ENCODE measurements around the gene IZUMO1.

IZUMO1 gene

GRCh38 chr19:48739404-48740163 lies 7.1 kb downstream of the IZUMO1 start:
- Histone ChIP-seq H3K9ac (ENCODE audit: low read length in 5 of 5) (peak overlapping the region in 3 of 5 donors; percentile 67 to 86 (median 70)), H3K27me3 (ENCODE audit: control insufficient read depth in 5 of 5, insufficient read depth in 4 of 5, low read length in 5 of 5) (peaks cover 0 to 9% (median 7%) of the 10 kb centered on the region in 5 donors)

DNA sequence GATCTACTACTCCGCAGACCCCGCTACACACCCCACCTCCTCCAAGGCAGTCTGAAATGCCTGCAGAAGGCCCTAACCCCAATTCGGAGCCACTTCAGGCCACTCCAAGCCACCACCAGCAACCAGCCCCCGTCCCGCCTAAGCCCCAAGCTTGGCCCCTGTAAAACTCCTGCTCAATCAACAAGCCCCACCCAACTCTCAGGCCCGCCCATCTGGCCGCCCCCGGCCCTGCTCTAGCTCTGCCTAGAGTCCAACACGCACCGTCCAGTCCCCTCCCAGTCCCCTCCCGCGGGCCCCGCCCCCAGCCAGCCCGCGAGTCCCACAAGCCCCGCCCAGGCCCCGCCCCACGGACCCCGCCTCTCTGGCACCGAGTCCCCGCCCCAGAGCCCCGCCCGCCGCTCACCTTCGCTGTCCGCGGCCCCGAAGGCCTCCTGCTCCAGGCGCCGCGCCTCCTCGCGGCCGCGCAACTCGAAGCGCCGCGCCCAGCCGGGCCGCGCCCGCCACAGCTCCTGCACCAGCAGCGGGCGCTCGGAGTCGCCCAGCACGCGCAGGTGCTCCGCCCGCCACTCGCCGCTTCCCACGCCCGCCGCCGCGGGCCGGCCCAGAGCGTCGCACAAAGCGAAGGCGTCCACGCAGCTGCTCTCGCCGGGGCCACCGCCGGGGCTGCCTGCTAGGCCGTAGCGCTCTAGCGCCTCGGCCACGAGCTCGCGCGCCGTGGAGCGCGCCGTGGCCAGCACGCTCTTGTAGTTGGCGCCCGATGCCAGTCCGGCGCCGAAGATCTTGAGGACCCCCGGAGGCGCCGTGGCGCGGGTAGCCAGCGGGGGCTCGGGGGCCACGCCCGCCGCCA lies 7.9 kb downstream of the IZUMO1 start:
- H3K27me3 ChIP-seq (ENCODE audit: control insufficient read depth in 5 of 5, insufficient read depth in 4 of 5, low read length in 5 of 5) = peaks cover 0 to 10% (median 7%) of the 10 kb centered on the region in 5 donors
- peak overlapping the region; percentile 60 to 88 (median 64) for H3K4me3 ChIP-seq (ENCODE audit: low read depth in 1 of 5, low read length in 5 of 5)
- H3K9me3 ChIP-seq (ENCODE audit: control insufficient read depth in 5 of 5, low read length in 5 of 5) = no peaks in the 10 kb centered on the region
- H3K4me1 ChIP-seq (ENCODE audit: control insufficient read depth in 5 of 5, insufficient read depth in 5 of 5, low read length in 5 of 5) = peaks cover 2 to 38% (median 16%) of the 10 kb centered on the region in 5 donors
- peaks cover 0 to 3% (median 0%) of the 10 kb centered on the region in 5 donors for H3K36me3 ChIP-seq (ENCODE audit: control insufficient read depth in 5 of 5, insufficient read depth in 5 of 5, low read length in 5 of 5)
- peak overlapping the region in 2 of 5 donors; percentile 51 to 86 for H3K9ac ChIP-seq (ENCODE audit: low read length in 5 of 5)
- H3K27ac ChIP-seq (ENCODE audit: low read depth, low read length) = peak overlapping the region; percentile 30

More at GRCh38 chr19:48739404-48740163, 7.1 kb downstream of the IZUMO1 start:
- peaks cover 0 to 3% (median 0%) of the 10 kb centered on the region in 5 donors for H3K36me3 ChIP-seq (ENCODE audit: control insufficient read depth in 5 of 5, insufficient read depth in 5 of 5, low read length in 5 of 5)
- peaks cover 2 to 38% (median 16%) of the 10 kb centered on the region in 5 donors for H3K4me1 ChIP-seq (ENCODE audit: control insufficient read depth in 5 of 5, insufficient read depth in 5 of 5, low read length in 5 of 5)
- H3K27ac ChIP-seq (ENCODE audit: low read depth, low read length) = peak overlapping the region; percentile 79
- H3K4me3 ChIP-seq (ENCODE audit: low read depth in 1 of 5, low read length in 5 of 5) = peak overlapping the region; percentile 60 to 88 (median 66)
- H3K9me3 ChIP-seq (ENCODE audit: control insufficient read depth in 5 of 5, low read length in 5 of 5) = no peaks in the 10 kb centered on the region

DNA sequence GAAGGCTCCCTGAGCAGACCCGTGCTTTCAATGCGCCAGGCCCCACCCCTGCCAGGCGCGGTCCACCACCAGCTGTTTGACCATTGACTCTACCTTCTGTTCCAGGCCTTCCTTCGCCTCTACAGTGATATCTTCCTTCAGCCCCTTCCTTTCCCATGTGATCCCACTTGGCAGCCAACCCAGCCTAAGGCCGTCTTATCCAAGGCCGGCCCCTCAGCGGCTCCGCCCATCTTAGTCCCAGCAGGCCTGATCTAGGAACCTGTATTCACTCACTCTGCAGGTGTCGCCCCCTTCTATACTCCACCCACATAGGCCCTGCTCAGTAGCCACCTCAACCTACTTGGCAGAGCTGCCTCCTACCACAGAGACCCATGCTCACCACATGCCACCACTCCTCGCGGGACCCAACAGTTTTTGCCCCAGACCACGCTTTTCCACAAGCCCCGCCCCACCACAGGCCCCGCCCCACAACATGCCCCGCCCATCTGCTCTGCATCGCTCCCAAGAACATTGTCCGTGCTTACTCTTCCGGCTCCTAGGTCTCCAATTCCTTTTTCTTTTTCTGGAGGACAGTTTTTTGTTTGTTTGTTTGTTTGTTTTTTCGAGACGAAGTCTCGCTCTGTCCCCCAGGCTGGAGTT lies 9.2 kb downstream of the IZUMO1 start:
- H3K27me3 ChIP-seq (ENCODE audit: control insufficient read depth in 5 of 5, insufficient read depth in 4 of 5, low read length in 5 of 5) = peaks cover 0 to 10% (median 7%) of the 10 kb centered on the region in 5 donors
- H3K36me3 ChIP-seq (ENCODE audit: control insufficient read depth in 5 of 5, insufficient read depth in 5 of 5, low read length in 5 of 5) = peaks cover 0 to 12% (median 5%) of the 10 kb centered on the region in 5 donors
- peaks cover 2 to 38% (median 16%) of the 10 kb centered on the region in 5 donors for H3K4me1 ChIP-seq (ENCODE audit: control insufficient read depth in 5 of 5, insufficient read depth in 5 of 5, low read length in 5 of 5)
- no peaks in the 10 kb centered on the region for H3K9me3 ChIP-seq (ENCODE audit: control insufficient read depth in 5 of 5, low read length in 5 of 5)
- peak overlapping the region in 1 of 5 donors; percentile 51 for H3K9ac ChIP-seq (ENCODE audit: low read length in 5 of 5)
- peak overlapping the region in 3 of 5 donors; percentile 3 to 61 (median 17) for H3K4me3 ChIP-seq (ENCODE audit: low read depth in 1 of 5, low read length in 5 of 5)
- H3K27ac ChIP-seq (ENCODE audit: low read depth, low read length) = no peak overlapping the region

DNA sequence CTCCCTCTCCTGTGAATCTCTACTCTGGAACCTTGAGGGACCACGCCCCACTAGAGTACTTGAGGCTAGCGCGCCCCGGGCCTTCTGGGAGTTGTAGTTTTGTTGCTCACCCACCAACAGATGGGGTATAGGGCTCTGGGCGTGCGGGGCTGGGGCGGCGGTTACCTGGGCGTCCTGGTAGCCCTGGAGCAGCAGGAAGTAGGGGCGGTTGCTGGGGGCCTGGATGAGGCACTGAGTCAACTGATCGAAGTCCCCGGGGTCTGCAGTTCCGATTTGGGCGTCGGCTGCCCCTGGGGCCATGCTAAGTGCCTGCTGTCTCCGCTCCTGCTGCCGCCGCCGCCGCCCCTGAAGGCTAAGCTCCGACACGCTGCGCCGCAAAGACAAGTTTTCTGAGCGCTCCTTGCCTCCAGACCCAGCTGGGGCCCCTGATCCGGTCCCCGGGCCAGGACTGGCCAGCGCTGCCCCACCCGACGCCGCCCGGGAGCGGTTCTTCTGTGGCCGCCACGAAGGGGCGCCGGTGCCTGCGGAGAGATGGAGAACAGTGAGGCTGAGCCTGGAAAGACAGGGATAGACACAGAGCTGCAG lies 11.6 kb downstream of the IZUMO1 start:
- H3K36me3 ChIP-seq (ENCODE audit: control insufficient read depth in 5 of 5, insufficient read depth in 5 of 5, low read length in 5 of 5) = peaks cover 0 to 13% (median 8%) of the 10 kb centered on the region in 5 donors
- no peak overlapping the region for H3K4me3 ChIP-seq (ENCODE audit: low read depth in 1 of 5, low read length in 5 of 5)
- H3K9me3 ChIP-seq (ENCODE audit: control insufficient read depth in 5 of 5, low read length in 5 of 5) = no peaks in the 10 kb centered on the region
- H3K27me3 ChIP-seq (ENCODE audit: control insufficient read depth in 5 of 5, insufficient read depth in 4 of 5, low read length in 5 of 5) = peaks cover 0 to 10% (median 10%) of the 10 kb centered on the region in 5 donors
- H3K27ac ChIP-seq (ENCODE audit: low read depth, low read length) = no peak overlapping the region
- peaks cover 2 to 21% (median 10%) of the 10 kb centered on the region in 5 donors for H3K4me1 ChIP-seq (ENCODE audit: control insufficient read depth in 5 of 5, insufficient read depth in 5 of 5, low read length in 5 of 5)
- no peak overlapping the region for H3K9ac ChIP-seq (ENCODE audit: low read length in 5 of 5)

DNA sequence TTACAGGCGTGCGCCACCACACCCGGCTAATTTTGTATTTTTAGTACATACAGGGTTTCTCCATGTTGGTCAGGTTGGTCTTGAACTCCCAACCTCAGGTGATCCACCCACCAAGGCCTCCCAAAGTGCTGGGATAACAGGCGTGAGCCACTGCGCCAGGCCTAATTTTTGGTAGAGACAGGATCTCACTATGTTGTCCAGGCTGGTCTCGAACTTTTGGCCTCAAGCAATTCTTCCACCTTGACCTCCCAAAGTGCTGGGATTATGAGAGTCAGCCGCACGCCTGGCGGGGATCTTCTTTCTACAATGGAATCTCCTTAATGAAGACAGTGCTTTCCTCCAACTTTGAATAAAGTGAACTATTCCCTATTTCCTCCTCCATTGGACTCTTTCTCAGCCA lies 12.1 kb downstream of the IZUMO1 start:
- H3K27me3 ChIP-seq (ENCODE audit: control insufficient read depth in 5 of 5, insufficient read depth in 4 of 5, low read length in 5 of 5) = peaks cover 0 to 10% (median 7%) of the 10 kb centered on the region in 5 donors
- peaks cover 0 to 13% (median 8%) of the 10 kb centered on the region in 5 donors for H3K36me3 ChIP-seq (ENCODE audit: control insufficient read depth in 5 of 5, insufficient read depth in 5 of 5, low read length in 5 of 5)
- H3K9ac ChIP-seq (ENCODE audit: low read length in 5 of 5) = no peak overlapping the region
- H3K9me3 ChIP-seq (ENCODE audit: control insufficient read depth in 5 of 5, low read length in 5 of 5) = no peaks in the 10 kb centered on the region
- H3K4me1 ChIP-seq (ENCODE audit: control insufficient read depth in 5 of 5, insufficient read depth in 5 of 5, low read length in 5 of 5) = peaks cover 2 to 19% (median 10%) of the 10 kb centered on the region in 5 donors
- H3K4me3 ChIP-seq (ENCODE audit: low read depth in 1 of 5, low read length in 5 of 5) = no peak overlapping the region
- no peak overlapping the region for H3K27ac ChIP-seq (ENCODE audit: low read depth, low read length)

DNA sequence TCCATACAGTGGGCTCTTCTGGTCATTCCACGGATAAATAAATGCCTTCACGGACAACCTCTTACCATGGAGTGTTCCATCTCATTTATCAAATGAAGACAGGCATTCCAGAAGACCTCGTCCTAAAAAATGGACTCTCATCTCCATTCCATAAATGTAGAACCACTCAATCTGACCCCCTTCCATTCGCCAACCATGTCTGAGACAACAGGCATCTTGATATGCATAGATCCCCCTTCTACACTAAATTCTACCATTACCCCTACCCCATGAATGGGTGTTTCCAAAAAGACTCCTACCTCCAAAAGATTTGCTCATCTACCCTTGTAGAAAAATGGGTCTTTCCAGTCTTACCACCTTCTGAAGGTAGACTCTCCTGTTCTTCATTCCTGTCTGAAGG lies 15.3 kb downstream of the IZUMO1 start:
- Histone ChIP-seq H3K4me3 (ENCODE audit: low read depth in 1 of 5, low read length in 5 of 5) (no peak overlapping the region), H3K27me3 (ENCODE audit: control insufficient read depth in 5 of 5, insufficient read depth in 4 of 5, low read length in 5 of 5) (peaks cover 0 to 10% (median 7%) of the 10 kb centered on the region in 5 donors), H3K27ac (ENCODE audit: low read depth, low read length) (no peak overlapping the region), H3K9ac (ENCODE audit: low read length in 5 of 5) (no peak overlapping the region), H3K9me3 (ENCODE audit: control insufficient read depth in 5 of 5, low read length in 5 of 5) (peaks cover 0 to 2% (median 0%) of the 10 kb centered on the region in 5 donors), H3K36me3 (ENCODE audit: control insufficient read depth in 5 of 5, insufficient read depth in 5 of 5, low read length in 5 of 5) (peaks cover 0 to 18% (median 16%) of the 10 kb centered on the region in 5 donors), H3K4me1 (ENCODE audit: control insufficient read depth in 5 of 5, insufficient read depth in 5 of 5, low read length in 5 of 5) (peaks cover 0 to 14% (median 1%) of the 10 kb centered on the region in 5 donors)

DNA sequence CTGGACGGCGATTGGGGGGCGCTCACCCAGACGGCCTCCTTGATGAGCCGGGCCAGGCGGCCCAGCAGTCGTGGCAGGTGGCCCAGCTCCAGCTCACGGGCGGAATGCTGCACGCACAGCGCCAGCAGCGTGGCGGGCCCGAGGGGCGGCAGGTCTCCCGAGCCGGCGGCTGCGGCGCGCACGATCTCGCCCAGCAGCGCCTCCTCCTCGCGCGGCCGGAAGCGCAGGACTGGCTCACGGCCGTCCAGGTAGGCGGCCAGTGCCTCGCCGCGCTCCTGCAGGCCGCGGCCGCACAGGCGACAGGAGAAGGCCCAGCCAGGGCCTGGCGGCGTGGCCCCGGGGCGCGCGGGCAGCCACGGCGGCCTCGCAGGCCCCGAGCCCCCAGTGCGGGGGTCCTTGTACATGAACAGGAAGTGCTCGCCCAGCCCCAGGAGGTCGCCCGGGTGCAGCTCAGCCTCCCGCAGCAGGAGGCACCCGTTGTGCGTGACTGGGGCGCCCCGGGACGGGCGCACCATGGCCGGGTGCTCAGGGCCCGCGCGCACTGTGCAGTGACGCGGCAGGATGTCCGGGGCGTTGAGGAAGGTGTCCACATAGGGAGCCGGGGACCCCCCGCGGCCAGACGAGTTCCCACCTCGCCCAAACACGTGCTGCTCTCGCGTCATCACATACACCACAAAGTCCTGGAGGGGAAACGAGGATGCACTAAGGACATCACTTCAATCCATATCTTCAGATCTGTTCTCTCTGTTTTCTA lies 17.6 kb downstream of the IZUMO1 start:
- Histone ChIP-seq H3K36me3 (ENCODE audit: control insufficient read depth in 5 of 5, insufficient read depth in 5 of 5, low read length in 5 of 5) (peaks cover 0 to 25% (median 14%) of the 10 kb centered on the region in 5 donors), H3K27me3 (ENCODE audit: control insufficient read depth in 5 of 5, insufficient read depth in 4 of 5, low read length in 5 of 5) (peaks cover 0 to 5% (median 2%) of the 10 kb centered on the region in 5 donors), H3K4me3 (ENCODE audit: low read depth in 1 of 5, low read length in 5 of 5) (no peak overlapping the region), H3K4me1 (ENCODE audit: control insufficient read depth in 5 of 5, insufficient read depth in 5 of 5, low read length in 5 of 5) (peaks cover 0 to 33% (median 7%) of the 10 kb centered on the region in 5 donors), H3K9ac (ENCODE audit: low read length in 5 of 5) (no peak overlapping the region), H3K9me3 (ENCODE audit: control insufficient read depth in 5 of 5, low read length in 5 of 5) (peaks cover 0 to 3% (median 0%) of the 10 kb centered on the region in 5 donors), H3K27ac (ENCODE audit: low read depth, low read length) (no peak overlapping the region)

DNA sequence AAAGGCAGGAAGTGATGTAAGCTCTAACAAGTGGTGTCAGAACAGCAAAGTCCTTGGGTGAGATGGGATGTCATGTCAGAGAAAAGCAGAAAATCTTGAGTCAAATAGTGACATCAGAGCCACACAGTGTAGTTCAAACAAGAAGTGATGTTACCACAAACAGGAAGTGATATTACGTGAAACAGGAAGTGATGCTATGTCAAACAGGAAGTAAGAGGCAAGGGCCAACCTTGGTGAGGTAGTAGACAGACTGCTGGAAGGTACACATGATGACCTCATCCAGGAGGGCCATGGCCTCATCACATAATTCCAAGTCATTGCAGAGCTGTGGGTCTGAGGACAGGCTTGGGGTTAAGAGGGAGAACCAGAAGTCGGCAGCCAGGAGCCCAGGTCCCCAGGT lies 20.2 kb downstream of the IZUMO1 start:
- peaks cover 0 to 3% (median 0%) of the 10 kb centered on the region in 5 donors for H3K9me3 ChIP-seq (ENCODE audit: control insufficient read depth in 5 of 5, low read length in 5 of 5)
- peaks cover 0 to 35% (median 7%) of the 10 kb centered on the region in 5 donors for H3K4me1 ChIP-seq (ENCODE audit: control insufficient read depth in 5 of 5, insufficient read depth in 5 of 5, low read length in 5 of 5)
- H3K27ac ChIP-seq (ENCODE audit: low read depth, low read length) = peak overlapping the region; percentile 97
- H3K9ac ChIP-seq (ENCODE audit: low read length in 5 of 5) = no peak overlapping the region
- no peak overlapping the region for H3K4me3 ChIP-seq (ENCODE audit: low read depth in 1 of 5, low read length in 5 of 5)
- H3K36me3 ChIP-seq (ENCODE audit: control insufficient read depth in 5 of 5, insufficient read depth in 5 of 5, low read length in 5 of 5) = peaks cover 0 to 29% (median 6%) of the 10 kb centered on the region in 5 donors
- peaks cover 0 to 5% (median 0%) of the 10 kb centered on the region in 5 donors for H3K27me3 ChIP-seq (ENCODE audit: control insufficient read depth in 5 of 5, insufficient read depth in 4 of 5, low read length in 5 of 5)
